Stimulated activated CD8-positive, alpha-beta memory T cell treated with anti-CD3 and anti-CD28 coated beads, Interleukin-7, amount 100 ng/mL, for 4 hours (primary cell): ENCODE measurements around the gene FASTKD2.
A peak's percentile ranks its signal among the peaks of the same experiment; 100 is the strongest.

Source experiments
- DNase-seq, 2 donors: peaks; one replicate each; pipeline ENCODE4 v3.0.0-alpha.2; 2020; ENCODE audit warnings: low read depth in 2 of 2

Gene FASTKD2

DNA sequence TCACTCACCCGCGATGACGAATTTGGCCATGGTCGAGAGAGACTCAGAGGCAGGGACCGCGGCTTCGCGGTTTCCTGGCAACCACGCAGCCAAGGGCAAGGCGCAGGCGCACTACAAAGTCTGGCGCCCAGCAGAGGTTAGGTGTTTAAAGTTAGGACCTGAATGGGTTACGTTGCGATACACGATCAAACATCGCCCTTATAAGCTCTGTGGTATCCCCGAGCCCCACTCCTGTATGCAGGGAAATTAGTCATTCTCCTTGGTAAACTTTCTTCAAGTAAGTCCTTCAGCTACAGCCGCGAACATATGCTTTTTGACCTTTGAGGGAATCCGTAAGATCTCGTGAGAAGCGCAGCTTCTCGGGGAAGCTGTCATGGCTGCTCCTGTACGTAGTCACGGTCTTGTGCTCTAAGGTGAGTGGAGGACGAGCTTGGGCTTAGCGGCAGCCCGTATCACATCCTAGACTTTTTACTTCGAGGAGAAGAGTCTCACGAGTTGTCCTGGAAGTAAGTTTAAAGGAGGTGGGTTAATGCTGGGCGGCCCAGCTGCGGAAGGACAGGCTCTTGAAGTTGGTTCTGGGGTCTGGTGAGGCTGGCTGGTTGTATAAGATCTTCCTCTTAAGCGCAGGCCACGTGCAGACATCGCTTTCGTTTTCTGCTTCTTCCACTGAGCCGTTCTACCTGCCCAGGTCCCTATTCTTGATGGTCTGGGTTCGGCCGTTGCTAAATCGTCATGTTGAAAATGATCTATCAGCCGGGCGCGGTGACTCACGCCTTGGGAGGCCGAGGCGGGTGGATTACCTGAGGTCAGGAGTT lies at the start of gene FASTKD2, which contains the start of gene MDH1B:
Gene FASTKD2 (plus strand): TSS at position 365 of the 815 bp plus-strand sequence. CDS start 1,088 bp downstream, outside the sequence.
Gene MDH1B (minus strand): TSS at position 87 of the 815 bp plus-strand sequence. CDS start 57 bp downstream, at position 30.
- DNase-seq: peak; percentile 73 to 81

DNA sequence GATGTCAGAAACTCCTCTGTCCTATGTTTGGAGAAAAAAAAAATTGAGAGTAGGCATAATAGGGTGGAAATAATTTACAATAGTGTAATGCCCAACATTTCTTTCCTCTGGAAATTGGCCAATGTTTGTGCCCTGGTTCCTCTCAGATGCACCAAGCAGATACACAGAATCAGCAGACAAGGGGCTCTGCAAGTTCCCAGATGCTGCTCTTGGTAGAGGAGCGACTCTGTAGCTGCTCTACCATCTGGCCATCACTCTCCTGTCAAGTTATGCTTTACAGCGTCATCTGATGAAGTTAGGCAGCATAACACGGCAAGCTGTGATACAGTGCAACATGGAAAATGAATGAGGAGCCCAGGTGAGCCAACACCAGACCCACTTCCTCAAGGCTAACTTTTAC lies 48.8 kb upstream of the FASTKD2 start:
- DNase-seq: no peak

DNA sequence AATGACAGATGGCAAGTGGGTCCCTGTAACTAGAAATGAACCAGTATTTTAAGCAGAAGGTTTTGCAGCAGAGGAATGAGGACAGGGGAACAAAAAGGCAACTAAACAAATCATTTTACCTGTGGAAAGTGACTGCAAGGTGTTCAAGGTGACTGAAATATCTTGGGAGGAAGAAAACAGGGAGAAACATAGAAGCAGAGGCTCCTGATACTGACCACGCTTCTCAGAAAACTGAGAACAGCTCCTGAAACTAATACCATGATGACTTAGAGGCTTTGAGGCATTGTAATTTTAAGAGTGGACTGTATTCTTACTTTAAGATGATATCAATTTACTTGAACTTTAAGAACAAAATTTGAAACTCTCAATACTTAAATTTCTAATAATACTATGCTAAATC lies 47.1 kb upstream of the FASTKD2 start, which contains the start of gene DYTN:
Gene DYTN (minus strand): TSS at position 101 of the 400 bp plus-strand sequence. CDS start 117 bp downstream, outside the sequence.
- DNase-seq: no peak

DNA sequence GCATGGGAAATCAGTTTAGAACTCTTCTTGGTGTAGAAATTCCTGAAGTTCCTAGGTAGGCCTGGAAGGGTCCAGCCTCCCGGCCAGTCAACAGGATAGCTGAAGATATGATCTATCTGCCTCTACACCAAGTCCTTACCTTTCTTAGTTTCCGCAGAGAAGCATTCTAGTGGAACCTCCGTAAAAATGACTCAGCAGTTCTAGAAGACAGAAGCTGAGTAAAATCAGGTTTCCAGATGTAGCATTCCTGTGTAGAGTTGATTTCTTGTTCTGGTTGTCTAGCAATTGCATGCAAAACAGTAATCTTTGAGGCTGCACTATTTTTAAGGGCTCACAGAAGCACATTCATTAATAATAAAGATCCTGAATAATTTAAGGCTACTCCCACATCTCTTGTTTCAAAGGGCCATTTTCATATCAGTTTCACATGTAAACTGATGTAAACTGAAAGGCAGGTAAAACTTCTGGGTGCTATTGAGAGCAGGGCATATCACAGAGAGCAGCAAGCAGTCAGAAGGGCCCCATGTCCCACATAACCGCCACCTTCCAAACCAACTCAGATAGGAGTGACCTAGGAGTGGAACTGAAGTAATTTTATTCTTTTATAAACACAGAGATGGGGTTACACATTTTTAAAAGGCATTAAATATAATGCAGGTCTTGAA lies 44.0 kb upstream of the FASTKD2 start:
- DNase-seq: no peak

DNA sequence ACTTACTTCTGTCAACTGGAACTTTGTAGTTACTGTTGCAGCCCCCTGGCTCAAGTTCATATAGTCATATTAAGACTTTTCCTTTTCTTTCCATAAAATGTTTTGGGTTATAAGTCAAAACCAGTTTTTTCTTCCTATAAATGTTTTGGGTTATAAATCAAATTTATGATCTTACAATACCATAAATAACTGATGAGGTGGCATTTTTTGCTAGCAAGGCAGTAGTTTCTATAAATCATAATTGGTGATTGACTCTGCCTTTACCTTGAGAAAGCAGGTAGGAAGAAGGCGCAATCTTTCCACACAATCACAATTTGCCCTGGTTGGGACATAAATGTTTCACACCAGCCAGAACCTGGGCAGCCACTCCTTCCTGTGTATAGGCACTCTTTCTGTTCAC lies 42.1 kb upstream of the FASTKD2 start:
- no peak for DNase-seq

DNA sequence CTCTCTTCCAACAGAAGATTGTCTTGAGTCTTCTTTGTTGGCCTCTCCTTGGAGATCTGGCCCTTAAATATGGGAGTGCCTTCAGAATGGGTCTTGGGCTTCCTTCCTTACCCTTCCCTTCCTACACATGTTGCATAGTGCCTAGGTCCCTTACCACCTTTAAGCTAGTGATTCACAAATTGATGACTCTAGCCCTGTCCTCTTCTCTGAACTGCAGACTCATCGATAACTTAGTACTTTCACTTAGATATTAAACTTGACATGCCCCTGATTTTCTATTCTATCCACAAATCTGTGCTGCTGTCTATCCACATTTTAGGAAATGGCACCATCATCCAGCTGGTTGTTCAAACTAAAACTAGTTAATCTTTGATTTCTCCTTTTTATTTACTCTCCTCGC lies 38.1 kb upstream of the FASTKD2 start:
- DNase-seq: no peak

DNA sequence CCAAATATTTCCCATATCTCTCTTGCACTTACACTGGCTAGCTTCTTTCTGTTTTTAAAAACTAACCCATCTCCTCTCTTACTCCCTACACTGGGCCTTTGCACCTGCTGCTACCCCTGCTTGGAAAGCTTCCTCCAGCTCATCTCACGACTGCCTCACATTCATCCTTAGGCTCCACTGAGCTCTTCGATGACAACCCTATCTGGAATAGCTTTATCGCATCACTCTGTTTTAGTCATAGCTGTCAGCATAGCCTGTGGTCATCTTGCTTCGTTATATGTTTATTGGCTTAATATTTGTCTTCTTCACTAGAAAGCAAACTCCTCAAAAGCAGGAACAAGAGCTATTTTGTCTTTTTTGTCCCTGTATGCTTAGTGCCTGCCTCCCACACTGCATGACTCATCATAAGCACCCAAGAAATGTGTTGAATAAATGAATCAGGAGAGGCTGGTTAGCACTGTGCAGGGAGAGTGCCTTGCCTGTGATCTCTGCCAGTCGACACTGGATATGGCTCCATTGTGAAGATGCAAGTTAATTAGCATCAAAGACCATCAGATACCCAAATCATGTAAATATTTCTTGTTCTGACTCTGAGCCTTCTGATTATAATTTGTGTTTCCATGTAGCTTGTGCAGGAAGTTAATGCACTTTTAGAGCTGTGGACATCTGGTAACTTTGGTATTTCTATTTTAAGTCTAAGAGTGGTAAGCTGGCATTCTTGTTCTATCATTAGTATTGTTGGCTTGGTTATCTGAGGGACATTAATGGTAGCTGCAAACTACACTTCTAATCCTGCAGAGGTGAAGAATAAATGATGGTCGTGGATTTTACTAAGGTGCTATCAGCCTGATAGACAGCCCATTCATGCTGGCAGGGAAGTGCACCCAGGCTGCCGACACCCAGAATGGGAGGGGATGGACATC lies 36.9 kb upstream of the FASTKD2 start:
- DNase-seq: no peak

DNA sequence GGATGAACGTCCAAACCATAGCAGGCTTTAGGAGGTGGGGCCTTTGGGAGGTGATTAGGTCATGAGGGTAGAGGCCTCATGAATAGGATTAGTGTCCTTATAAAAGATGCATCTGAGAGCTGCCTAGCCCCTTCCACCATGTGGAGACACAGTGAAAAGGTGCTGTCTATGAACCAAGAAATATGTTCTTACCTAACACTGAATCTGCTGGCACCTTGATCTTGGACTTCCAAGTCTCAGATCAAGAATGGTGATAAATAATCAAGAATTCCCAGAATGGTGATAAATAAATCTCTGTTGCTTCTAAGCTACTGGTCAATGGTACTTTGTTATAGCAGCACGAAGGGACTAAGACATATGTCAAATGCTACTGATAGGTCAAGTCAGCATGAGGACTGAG lies 32.1 kb upstream of the FASTKD2 start:
- DNase-seq: no peak

DNA sequence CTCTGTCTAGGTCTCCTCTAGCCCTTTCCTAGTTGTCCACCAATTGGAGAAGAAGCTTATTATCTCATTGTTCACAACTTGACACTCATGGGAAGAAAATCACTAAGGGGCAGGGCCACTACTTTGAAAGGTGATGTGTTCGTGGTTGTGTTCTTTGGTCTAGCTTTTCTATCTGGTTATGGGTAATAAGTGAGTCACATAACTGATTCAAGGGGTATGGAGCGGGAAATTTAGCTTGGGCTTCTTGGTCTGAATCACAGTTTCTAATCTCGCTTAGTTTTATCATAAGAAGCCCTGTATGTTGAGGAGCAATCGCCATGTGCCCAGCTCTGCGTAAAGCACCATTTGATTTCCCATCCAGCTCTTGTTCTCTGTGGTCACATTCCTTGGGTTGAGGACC lies 28.5 kb upstream of the FASTKD2 start:
- DNase-seq: no peak

DNA sequence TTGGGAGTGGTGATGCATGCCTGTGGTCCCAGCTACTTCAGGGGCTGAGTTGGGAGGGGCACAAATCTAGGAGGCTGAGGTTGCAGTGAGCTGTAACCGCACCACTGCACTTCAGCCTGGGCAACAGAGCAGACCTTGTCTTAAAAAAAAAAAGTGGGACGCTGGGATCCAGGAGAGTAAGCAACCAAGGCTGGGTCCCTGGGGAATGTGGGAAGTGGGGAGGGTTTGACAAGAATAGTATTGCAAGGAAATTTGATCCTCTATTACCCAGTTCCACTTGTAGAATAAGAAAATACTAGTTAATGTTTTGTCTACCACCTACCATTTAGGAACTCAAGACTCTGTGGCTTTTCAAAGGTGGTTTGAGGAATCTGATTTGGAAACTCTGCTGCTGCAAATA lies 26.1 kb upstream of the FASTKD2 start:
- DNase-seq: no peak

DNA sequence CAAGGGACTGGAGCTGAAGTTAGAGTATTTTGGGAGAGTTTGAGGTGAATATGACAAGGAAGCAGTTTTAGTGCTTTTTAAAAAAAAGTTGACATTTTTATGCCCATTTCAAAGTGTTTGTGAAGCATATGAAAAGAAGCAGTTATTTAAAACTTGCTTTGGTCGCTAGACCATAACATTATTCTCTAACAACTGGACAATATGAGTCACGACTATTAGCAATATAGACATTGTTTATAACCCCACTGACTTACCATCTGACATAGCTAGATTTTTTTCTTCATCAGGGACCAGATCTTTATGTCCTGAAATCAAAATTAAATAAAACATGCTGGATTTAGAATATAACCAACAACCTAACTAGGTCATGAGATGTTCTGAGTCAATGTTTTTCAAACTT lies 24.6 kb upstream of the FASTKD2 start:
- no peak for DNase-seq

DNA sequence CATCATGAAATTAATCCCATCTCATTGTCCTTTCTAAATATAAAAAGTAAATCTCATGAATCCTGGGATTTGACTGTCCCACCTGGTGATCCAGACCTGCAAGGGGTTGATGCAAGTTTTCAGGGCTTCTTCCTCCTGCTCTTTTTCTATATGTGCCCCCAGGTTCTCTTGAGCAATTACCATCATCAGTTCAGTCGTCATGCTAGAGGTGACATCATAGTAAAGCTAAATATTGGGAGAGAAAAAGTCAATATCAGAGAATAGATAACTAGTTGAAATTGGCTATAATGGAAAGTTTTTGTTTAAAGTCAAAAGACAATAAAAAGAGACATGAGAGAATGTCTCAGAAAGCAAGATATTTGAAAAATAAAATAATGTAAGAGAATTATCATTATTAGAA lies 8.6 kb upstream of the FASTKD2 start:
- DNase-seq: no peak

DNA sequence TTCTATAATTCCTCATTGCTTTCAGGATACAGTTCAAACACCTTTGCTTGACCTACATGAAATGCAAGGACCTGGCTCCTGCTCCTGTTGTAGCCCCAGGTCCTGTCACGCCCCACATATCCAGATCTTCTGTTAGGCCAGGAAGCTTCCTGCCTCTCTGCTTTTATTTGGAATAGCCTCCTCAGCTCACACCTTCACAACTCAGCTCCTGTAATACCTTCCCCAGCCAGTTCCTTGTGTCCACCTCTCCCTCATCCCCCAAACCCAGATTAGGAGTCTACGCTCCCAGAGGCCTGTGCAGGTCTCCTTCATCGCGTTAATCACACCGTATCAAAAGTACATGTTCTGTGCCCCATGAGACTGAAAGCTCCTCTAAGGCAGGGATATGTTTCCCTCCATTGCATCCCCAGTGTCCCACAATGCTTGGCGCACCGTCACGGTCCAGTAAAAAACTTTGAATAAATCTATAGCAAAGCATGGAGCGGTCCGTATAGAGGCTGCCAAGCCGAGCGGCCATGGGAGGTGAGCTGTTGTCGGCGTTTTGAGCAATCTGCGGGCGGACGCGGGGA lies 649 bp upstream of the FASTKD2 start:
- DNase-seq: no peak

DNA sequence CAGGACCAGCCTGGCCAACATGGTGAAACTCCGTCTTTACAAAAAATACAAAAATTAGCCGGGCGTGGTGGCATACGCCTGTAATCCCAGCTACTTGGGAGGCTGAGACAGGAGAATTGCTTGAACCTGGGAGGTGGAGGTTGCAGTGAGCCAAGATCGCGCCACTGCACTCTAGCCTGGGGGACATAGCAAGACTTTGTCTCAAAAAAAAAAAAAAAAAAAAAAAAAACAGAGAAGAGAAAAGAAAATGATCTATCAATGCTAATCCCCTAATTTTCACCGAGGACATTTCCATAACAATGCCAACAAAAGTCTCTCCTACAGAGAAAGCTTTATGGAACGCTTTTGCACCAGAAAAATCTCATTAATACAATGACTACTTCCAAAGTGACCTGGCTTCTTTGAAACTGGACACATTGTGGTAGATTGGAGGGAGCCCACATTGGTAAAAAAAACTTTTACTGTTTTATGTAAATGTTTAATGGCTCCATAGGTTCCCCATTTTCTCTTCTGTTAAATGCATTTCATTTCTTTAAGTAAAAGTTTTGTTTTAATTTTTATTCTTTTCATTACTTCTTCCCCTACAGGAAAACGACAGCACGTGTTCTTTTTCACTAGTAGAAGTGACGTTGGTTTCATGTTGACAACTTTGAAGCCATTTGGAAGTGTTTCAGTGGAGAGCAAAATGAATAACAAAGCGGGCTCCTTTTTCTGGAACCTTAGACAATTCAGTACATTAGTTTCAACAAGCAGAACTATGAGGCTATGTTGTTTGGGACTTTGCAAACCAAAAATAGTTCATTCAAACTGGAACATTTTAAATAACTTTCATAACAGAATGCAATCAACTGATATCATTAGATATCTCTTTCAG lies 888 bp downstream of the FASTKD2 start:
- DNase-seq: no peak

DNA sequence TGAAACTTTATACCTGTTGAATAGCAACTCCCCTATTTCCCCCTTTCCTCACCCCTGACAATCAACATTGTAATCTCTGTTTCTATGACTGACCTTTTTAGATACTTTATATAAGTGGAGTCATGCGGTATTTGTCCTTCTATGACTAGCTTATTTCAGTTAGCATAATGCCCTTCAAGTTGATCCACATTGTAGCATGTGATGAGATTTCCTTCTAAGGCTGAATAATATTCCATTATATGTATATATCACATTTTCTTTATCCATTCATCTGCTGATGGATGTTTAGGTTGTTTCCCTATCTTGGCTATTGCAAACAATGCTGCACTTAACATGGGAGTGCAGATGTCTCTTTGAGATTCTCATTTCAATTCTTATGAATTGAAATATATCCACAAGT lies 9.5 kb downstream of the FASTKD2 start:
- DNase-seq: no peak

DNA sequence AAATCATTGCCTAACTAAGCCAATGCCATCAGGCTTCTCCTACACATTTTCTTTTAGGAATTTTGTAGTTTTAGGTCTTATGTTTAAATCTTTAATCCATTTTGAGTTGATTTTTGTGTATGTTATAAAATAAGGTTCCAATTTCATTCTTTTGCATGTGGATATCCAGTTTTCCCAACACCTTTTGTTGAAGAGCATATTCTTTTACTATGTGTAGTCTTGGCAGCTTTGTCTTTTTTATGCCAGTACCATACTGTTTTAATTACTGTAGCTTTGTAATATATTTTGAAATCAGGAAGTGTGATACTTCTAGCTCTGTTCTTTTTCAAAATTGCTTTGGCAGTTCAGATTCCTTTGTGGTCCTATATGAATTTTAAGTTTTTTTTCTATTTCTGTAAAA lies 11.0 kb downstream of the FASTKD2 start:
- DNase-seq: no peak

DNA sequence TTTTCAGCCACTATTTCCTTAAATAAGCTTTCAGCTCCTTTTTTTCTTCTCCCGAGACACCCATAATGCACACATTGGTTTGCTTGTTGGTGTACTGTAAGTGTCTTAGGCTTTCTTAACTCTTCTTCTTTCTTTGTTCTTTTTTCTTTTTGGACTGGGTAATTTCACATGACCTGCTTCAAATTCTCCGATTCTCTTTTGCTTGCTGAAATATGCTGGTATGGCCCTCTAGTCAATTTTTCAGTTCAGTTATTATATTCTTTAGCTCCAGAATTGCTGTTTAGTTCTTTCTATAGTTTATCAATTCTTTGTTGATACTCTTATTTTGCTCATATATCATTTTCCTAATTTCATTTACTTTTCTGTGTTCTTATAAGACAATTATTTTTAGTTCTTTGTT lies 15.3 kb downstream of the FASTKD2 start:
- no peak for DNase-seq

DNA sequence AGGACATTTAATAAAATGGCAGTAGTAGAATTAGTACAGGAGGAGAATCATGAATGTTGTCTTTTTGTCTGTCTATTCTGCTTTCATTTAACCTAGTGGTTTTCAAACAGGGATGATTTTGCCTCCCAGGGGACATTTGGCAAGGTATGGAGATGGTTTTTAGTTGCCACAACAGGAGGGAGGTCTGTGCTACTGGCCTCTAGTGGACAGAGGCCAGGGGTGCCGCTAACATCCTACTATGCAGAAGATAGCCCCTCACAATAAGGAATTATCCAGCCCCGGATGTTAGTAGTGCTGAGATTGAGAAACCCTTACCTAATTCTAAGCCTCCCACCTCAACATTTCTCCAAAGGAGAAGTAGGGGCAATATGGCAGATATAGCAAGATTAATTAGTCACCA lies 18.3 kb downstream of the FASTKD2 start:
- no peak for DNase-seq

DNA sequence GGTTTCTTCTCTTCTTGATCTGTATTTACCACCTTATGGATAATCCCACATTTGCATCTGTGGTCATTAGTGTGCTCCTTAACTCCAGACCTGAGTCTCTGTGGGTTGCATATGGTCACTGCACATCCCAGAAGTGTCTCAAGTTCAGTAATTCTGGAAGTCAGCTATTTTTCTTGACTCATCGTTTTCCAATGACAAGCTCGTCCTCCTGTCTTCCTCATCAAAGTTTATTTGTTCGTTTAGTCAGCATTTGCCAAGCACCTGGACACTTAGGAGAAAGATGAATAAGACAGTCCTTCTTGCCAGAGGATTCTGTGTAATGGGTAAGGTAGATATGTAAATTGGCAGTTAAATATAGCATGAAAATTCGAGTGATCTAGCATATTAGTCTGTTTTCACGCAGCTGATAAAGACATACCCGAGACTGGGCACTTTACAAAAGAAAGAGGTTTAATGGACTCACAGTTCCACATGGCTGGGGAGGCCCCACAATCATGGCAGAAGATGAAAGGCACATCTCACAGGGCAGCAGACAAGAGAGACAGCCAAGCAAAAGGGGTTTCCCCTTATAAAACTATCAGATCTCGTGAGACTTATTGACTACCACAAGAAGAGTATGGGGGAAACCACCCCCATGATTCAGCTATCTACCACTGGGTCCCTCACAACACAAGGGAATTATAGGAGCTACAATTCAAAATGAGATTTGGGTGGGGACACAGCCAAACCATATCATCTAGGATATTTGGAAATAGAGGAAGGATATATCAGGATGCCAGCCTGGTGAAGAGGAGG lies 19.4 kb downstream of the FASTKD2 start:
- DNase-seq: no peak
